ENCODE results near the gene PTPRO.

GRCh38 chr12:15544589-15544988 lies 222.3 kb downstream of the PTPRO start:
- TF ChIP-seq POLR2A (IDR thresholded peaks at IDR 0.05) (no peak), CTCF (IDR thresholded peaks at IDR 0.05) (no peak)
